Measurements from ENCODE around the gene RPS2.
"Not testable (repeated sequence)": the region's sequence is repeated elsewhere in the genome, so short reads cannot be mapped to it uniquely, and the experiment has no call there.

The RPS2 gene

DNA sequence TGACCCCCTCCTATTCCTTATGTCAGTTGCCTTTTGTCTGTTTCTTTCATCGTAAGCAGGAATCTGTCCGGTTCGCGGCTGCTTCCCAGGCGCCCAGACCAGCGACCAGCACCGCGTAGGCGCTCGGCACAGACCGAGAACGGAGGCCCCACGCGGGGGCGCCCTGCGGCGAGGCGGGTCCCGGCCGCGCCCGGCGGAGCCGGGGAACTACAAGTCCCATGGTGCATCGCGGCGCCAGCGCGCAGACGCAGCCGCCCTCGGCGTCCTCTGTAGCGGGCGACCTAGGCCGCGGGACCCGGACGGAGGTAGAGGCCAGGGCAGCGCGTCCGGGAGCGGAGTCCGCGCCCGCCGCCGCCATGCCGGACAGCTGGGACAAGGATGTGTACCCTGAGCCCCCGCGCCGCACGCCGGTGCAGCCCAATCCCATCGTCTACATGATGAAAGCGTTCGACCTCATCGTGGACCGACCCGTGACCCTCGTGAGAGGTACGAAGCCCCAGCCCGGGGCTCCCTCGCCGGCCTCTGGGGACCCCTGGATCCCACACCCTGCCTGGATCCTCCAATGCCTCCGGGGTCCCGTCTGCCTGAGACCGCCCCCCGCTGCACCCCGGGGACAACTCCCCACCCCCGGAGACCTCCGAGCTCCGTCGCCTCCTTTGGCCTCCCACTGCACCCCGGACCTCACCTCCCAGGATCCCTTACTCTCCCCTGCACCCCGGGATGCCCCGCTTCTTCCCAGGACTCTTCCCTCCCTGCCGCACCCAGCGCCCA is 5.2 kb downstream of the RPS2 start, which contains the start of gene NDUFB10:
Gene NDUFB10, plus strand, starts transcription at position 270 of the 771 bp plus-strand sequence. Its CDS starts 87 bp downstream, at position 357.
- peak within 1 kb of the TSS; percentile 69 for H3K4me3 ChIP-seq (replicated peaks; ENCODE audit: low read depth, low read length)

DNA sequence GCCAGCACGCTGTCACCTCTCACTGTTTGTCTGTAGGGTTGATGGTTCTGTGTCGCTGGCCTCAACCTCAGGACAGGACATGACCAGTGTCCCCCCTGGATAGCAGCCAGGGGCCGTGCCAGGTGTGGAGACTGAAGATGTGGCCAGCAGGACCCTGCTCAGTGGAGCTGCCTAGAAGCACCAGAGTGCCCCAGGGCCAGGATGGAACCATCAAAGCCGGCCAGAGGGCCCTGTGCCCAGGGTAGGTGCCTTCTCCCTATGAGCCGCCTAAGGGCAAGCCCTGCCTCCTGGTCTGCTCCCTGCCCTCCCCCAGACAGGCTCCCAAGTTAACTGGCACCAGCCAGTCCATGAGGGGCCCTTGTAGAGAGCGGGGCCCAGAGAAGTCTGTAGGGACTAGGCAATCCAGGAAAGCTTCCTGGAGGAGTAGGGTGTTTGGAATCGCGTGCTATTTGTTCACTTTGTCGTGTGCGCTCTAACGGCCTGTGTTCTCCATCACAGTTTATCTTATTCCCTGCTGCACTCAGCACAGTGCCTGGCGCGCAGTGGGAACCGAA is 5.8 kb downstream of the RPS2 start:
- DNase-seq (ENCODE audit: extremely low read depth, insufficient read length): peak; percentile 18
- TF ChIP-seq, protein P1, sequence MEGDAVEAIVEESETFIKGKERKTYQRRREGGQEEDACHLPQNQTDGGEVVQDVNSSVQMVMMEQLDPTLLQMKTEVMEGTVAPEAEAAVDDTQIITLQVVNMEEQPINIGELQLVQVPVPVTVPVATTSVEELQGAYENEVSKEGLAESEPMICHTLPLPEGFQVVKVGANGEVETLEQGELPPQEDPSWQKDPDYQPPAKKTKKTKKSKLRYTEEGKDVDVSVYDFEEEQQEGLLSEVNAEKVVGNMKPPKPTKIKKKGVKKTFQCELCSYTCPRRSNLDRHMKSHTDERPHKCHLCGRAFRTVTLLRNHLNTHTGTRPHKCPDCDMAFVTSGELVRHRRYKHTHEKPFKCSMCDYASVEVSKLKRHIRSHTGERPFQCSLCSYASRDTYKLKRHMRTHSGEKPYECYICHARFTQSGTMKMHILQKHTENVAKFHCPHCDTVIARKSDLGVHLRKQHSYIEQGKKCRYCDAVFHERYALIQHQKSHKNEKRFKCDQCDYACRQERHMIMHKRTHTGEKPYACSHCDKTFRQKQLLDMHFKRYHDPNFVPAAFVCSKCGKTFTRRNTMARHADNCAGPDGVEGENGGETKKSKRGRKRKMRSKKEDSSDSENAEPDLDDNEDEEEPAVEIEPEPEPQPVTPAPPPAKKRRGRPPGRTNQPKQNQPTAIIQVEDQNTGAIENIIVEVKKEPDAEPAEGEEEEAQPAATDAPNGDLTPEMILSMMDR (IDR thresholded peaks at IDR 0.05; ENCODE audit: insufficient read depth, low read length, poor library complexity, severe bottlenecking): no peak
- Histone ChIP-seq H3K27me3 (replicated peaks; ENCODE audit: control insufficient read depth, insufficient read depth, low read length) (no peaks in the 10 kb centered on the region), H3K36me3 (ENCODE audit: control insufficient read depth, insufficient read depth, low read length) (peaks cover 19% of the 10 kb centered on the region), H3K4me3 (replicated peaks; ENCODE audit: low read depth, low read length) (no peak overlapping the region; the same call in 1 of the 2 replicates)

More for the DNA sequence above, 5.2 kb downstream of the RPS2 start, which contains the start of gene NDUFB10:
- peak; percentile 95 for DNase-seq (ENCODE audit: extremely low read depth, insufficient read length)
- peaks cover 21% of the 10 kb centered on the region for H3K36me3 ChIP-seq (ENCODE audit: control insufficient read depth, insufficient read depth, low read length)
- H3K27me3 ChIP-seq (replicated peaks; ENCODE audit: control insufficient read depth, insufficient read depth, low read length): no peaks in the 10 kb centered on the region
- TF ChIP-seq, protein P1 (IDR thresholded peaks at IDR 0.05; ENCODE audit: insufficient read depth, low read length, poor library complexity, severe bottlenecking): peak; percentile 48

DNA sequence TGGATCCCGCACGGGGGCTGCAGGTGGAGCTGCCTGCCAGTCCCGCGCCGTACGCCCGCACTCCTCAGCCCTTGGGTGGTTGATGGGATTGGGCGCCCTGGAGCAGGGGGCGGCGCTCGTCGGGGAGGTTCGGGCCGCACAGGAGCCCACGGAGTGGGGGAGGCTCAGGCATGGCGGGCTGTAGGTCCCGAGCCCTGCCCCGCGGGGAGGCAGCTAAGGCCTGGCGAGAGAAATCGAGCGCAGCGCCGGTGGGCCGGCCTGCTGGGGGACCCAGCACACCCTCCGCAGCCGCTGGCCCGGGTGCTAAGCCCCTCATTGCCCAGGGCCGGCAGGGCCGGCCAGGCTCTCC is 6.5 kb downstream of the RPS2 start:
- H3K27me3 ChIP-seq (replicated peaks; ENCODE audit: control insufficient read depth, insufficient read depth, low read length); H3K4me3 ChIP-seq (replicated peaks; ENCODE audit: low read depth, low read length); DNase-seq (ENCODE audit: extremely low read depth, insufficient read length): not testable (repeated sequence)
- peaks cover 14% of the 10 kb centered on the region for H3K36me3 ChIP-seq (ENCODE audit: control insufficient read depth, insufficient read depth, low read length)

DNA sequence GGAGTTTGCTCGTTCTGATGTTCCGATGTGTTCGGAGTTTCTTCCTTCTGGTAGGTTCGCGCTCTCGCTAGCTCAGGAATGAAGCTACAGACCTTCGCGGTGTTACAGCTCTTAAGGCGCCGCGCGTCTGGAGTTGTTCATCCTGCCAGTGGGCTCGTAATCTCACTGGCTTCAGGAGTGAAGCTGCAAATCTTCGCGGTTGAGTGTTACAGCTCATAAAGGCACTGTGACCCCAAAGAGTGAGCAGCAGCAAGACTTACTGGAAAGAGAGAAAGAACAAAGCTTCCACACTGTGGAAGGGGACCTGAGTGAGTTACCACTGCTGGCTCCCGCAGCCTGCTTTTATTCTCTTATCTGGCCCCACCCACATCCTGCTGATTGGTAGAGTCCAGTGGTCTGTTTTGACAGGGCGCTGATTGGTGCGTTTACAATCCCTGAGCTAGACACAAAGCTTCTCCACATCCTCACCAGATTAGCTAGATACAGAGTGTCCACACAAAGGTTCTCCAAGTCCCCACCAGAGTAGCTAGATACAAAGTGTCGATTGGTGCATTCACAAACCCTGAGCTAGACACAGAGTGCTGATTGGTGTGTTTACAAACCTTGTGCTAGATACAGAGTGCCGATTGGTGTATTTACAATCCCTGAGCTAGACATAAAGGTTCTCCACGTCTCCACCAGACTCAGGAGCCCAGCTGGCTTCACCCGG is 7.0 kb downstream of the RPS2 start:
- DNase-seq (ENCODE audit: extremely low read depth, insufficient read length); H3K4me3 ChIP-seq (replicated peaks; ENCODE audit: low read depth, low read length); H3K27me3 ChIP-seq (replicated peaks; ENCODE audit: control insufficient read depth, insufficient read depth, low read length): not testable (repeated sequence)
- peaks cover 10% of the 10 kb centered on the region for H3K36me3 ChIP-seq (ENCODE audit: control insufficient read depth, insufficient read depth, low read length)

DNA sequence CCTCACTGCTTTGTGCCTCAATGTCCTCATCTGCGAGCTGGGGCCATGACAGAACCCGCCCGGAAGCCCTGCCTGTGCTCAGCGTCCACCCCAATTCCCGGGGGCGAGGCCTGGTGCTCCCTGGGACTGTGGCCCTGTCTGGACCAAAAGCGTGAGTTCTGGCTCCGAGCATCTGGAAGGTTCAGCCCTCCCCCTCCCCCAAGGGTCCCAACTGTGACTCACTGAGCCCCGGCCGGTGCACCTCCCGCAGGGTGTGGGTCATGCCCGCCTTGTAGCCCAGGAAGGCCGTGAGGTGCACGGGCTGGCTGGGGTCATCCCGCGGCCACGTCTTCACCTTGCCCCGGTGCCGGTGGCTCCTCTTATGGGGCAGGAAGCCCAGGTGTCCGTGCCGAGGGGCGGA is 10.9 kb downstream of the RPS2 start:
- DNase-seq (ENCODE audit: extremely low read depth, insufficient read length): no peak
- H3K4me3 ChIP-seq (replicated peaks; ENCODE audit: low read depth, low read length): no peak overlapping the region
- no peaks in the 10 kb centered on the region for H3K36me3 ChIP-seq (ENCODE audit: control insufficient read depth, insufficient read depth, low read length)
- H3K27me3 ChIP-seq (replicated peaks; ENCODE audit: control insufficient read depth, insufficient read depth, low read length): no peaks in the 10 kb centered on the region
- TF ChIP-seq, protein P1 (IDR thresholded peaks at IDR 0.05; ENCODE audit: insufficient read depth, low read length, poor library complexity, severe bottlenecking): no peak

DNA sequence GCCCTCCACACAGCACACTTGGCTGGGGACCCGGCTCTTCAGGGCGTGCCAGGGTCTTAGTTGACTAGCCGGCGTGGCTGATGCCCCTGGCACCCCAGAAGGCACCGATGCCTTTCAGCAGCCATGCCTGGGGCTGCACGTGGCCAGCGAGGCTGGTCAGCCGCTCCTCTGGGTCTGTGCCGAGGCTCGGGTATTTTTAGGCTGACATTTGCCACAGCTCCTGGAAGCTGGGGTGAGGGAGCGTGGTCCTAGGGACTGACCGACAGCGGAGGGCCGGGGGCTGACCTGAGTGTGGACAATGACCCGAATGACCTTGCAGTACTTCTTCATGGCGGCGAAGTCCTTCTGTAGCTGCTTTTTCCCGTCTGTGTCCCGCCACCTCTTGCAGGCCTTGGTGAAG is 14.1 kb downstream of the RPS2 start:
- TF ChIP-seq, protein P1 (IDR thresholded peaks at IDR 0.05; ENCODE audit: insufficient read depth, low read length, poor library complexity, severe bottlenecking): no peak
- Histone ChIP-seq H3K36me3 (ENCODE audit: control insufficient read depth, insufficient read depth, low read length) (no peaks in the 10 kb centered on the region), H3K4me3 (replicated peaks; ENCODE audit: low read depth, low read length) (no peak overlapping the region), H3K27me3 (replicated peaks; ENCODE audit: control insufficient read depth, insufficient read depth, low read length) (no peaks in the 10 kb centered on the region)
- no peak for DNase-seq (ENCODE audit: extremely low read depth, insufficient read length)

Measured in GM06990 (cell line).